Measurements from ENCODE around the gene SELENOO.

The SELENOO gene

DNA sequence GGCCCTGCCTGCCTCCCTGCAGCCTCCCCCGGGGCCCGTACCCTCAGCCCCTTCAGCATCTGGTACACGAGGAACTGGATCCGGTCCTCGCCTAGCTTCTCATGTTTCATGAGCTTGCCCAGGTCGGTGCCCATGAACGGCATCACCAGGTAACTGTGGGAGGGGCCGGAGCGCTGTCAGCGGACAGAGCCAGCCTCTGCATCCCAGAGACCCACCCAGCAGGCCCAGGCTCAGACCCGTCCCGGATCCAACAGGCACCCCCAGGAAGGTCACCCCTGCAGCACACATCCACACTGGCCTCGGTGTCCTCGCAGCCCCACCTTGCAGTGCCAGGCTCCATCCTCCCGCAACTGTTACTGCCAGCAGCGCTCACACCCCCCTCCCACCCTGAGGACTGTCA lies 56.2 kb downstream of the SELENOO start:
- no peak for DNase-seq

DNA sequence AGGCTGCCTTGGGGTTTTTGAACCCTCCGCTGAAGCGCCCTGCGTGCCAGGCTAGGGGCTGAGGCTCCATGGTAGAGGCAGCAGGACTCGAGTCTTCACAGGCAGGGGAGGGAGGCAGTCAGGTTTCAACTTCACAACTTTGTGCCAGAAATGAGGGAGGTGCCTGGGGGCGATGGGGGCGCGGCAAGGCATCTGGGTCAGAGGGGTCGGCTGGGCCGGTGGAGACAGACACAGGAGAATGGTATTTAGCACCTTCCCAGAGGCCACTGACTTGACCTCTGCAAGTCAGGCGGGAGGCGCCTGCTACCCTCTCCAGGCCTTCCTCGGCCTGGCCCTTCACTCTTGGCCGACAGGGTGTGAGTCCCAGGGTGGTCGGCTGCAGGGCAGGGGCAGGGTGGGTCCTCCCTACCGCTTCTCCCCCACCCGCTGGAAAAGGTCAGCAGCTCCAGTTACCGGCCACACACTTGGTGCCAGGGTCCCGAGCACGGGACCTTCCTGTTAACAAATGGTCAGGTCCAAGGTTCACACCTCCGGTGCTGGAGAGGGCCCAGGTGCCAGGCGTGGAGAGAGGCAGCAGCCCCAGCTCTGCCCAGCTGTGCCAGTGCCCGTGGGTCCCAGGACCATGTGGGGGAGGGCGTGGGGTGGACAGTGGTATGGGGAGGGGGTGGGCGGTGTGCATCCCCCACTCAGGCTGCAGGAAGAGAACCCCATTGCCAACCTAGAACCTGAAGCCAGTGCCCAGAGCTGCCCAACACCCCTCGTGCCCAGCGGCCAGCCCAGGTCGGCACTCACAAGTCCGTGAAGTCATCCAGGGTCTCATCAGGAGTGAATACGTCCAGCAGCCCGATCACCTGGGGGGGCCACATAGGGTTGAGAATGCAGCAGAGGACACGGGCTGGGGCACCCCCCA lies 56.9 kb downstream of the SELENOO start:
- DNase-seq = no peak

GRCh38 chr22:50258361-50259292 lies 57.8 kb downstream of the SELENOO start:
- no peak for DNase-seq

DNA sequence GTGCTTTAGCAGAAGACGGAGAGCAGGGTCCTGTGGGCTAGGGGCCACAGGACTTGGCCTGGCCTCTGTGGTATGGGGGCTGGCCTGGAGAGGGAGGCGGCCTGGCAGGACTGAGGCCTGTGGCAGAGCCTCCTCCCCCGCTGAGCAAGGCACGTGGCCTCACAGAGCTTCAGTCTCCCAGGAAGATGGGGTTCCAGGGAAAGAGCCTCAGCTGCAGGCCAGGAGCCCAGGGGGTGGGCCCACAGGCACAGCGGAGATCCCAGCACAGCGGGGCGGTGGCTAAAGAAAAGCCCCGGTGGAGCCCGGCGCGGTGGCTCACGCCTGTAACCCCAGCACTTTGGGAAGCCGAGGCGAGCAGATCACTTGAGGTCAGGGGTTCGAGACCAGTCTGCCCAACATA lies 58.5 kb downstream of the SELENOO start:
- no peak for DNase-seq

DNA sequence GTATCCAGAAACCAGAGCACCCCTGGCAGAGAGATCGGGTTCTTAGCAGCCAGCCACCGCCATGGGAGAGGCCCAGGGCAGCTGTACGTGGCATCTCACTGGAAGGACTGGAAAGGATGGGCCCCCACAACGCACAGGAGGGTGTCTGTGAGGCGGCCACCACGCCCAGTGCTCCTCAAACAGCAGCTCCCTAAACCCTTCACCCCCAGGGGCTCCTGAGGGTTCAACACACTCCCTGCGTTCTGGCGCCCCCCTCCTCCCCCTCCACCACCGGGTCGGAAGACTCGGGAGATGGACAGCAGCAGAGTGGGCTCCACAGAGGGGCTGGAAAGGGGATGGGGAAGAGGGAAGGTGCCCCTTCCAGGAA lies 59.6 kb downstream of the SELENOO start:
- no peak for DNase-seq

DNA sequence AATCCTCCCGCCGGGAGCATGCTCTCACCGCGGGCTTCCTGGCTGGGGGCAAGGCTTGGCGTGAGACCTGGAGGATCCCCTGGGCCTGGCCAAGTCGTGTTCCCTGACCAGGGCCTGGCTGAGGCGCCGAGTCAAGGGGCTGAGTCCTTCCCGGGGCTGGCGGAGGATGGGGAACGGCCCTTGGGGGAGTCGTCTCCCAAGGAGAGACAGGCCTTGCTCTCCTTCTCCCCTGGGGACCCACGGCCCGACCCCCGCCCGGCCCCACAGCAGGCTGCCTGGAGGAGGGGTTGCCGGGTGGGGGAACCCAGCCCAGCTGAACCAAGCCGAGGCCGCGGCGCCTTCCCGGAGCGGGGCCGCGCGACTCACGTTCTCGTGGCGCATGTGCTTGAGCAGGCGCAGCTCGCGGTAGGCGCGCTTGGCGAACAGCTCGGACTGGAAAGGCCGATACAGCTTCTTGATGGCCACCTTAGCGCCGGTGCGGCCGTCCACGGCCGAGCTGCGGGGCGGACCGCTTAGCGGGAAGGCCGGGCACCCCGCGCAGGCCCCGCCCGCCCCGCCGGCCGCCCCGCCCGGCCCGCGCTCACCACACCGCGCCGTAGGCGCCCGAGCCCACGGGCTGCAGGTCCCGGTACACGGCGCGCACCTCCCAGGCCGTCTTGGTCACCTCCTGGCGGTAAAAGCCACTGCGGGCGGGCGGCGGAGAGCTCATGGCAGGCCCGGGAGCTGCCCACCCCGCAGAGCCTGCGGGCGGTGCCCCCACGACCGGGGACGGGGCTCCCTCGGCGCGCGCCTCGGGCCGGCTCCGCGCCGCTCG lies 60.2 kb downstream of the SELENOO start:
- peak; percentile 12 for DNase-seq

DNA sequence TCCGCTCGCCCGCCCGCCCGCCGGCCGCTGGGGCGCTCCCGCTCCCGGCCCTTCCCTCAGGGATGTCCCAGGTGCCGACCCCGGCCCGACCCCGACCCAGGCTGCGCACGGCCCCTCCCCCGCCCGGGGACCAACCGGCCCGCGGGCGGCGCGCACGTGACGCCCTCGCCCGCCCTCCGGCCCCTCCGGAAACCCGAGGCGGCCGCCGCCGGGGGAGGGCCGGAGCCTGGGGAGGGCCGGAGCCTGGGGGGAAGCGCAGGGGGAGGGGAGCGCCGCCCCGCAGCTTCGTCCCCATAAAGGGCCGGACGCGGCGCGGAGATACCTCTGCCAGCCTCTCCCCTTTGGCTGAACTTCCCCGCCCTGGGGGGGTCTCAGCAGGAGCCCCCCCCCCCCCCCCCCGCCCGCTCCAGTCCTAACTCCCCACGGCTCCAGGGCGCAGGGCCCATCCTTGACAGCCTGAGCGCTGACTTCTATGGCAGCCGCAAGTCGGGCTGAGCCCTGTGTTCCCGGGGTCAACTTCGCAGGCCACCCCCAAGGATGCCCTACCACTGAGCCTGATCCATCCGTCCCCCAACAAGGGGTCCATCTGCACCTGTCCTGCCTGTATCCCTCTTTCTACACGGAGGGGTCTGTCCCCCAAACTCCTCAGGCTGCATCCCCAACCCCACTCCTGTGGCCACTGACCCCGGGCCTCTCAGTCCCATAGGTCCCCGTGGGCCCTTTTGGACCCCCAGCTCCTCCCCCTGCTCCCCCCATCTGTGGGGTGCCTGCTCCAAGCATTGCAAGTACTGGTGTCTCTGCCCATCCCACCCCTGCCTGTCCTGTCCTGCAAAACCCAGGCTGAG lies 61.0 kb downstream of the SELENOO start, which contains the start of gene MAPK12:
Gene MAPK12 (minus strand): TSS at position 69 of the 845 bp plus-strand sequence. CDS start 174 bp downstream, outside the sequence.
- no peak for DNase-seq

DNA sequence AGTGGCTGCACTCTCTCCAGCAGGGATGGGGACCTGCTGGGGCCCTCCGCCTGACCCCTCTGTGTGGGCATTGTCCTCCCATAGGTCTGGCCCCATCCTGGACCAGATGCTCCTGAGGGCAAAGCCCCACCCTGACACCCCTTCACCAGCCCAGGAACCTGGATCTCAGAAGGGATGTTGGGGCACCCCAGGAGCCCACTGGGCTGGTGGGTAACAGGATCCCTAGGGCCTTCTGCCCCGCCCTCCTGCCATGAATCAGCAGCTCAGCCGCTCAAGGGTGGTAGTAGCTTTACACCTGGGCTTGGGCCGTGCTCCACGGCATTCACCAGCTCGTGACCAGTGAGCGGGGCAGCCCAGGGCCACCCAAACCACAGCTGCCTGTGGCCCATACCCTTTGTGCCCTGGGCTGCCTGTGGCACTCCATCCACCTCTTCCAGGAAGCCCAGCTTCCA lies 61.7 kb downstream of the SELENOO start:
- DNase-seq = no peak

GRCh38 chr22:50262973-50263617 lies 62.3 kb downstream of the SELENOO start:
- DNase-seq = no peak

DNA sequence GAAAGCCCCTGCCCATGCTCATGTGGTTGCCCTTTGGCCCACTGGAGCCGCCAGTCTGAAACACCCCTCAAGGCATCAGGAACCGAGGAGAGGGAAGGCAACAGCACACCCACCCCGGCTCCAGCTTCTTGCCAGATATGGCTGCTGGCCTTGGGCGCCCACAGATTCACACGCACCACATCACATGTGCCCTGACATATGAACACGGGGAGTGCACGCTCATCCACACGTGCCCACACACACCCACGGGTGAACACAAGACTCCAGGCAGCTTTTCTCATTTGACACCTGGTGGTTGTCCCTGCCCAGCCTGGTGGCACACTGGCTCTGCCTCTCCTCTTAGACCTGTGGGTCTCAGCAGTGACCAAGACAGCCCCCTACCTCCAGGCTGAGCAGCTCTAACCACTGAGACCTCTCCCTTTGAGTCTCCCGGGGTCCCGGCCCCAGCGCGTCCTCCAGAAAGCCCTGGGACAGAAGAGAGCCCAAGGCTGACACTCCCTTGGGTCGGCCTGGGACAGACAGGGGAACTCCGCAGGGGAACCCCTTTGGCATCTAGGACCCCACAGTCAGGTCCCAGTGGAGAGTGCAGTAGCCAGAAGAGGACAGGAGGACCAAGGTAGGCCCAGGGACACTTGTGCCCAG lies 63.4 kb downstream of the SELENOO start:
- DNase-seq = no peak

DNA sequence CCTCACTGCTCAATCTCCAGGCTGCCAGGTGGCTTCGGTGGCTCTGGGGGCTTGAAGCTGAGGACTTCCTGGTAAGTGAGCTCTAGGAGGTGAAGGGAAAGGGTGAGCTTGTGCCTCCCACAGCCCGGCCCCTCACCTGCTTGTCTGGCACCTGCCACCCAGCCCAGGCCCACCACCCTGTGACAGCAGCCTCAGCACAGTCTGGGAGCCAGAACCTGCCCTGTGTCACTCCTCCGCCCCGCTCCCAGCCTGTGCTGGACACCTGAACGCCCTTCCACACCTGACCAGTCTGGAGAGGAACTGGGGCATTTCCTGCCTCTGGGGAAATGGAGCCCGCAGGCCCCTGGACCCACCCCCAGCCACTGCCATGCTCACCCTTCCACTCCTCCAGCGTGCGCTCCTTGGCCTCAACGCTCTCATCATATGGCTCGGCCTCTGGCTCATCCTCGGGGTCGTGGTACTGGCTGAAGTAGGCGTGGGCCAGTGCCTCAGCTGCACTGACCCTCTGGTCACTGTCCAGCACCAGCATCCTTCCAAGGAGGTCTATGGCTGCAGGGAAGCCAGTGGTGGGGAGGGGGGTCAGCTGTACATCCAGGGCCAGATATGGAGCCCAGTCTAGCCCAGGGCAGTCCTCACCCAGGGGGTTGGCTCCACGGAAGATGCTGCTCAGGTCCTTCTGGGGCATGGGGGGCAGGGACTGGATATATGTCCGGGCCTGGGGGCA lies 64.3 kb downstream of the SELENOO start:
- no peak for DNase-seq

DNA sequence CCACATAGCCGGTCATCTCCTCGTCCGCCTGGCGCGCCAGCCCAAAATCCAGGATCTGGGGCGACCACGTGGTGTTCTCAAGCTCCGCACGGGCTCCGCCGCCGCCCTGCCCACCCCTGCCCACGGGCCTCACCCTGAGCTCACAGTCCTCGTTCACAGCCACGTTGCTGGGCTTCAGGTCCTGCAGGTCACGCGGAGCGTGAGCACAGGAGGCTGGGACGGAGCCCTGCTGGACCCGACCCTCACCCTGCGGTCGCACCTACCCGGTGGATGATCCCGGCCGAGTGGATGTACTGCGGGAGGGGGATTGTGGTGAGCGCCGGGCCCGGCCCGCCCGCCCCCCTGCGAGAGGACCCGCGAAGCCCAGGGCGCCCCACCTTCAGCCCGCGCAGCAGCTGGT lies 66.2 kb downstream of the SELENOO start:
- DNase-seq = no peak

All from NCI-H2227 treated with DMSO at 0.1 percent for 48 hours (cell line).